Right lobe of liver (tissue), 6 donors: ENCODE results near the gene CAMK4. TPM values are rescaled to one million over a fixed set of nuclear protein-coding genes. Genes with fewer than 3 reads are reported as not detected.

Experiments used
- ATAC-seq, 4 donors: fragments of 200-7000 bp; cut with Tn5 transposase; one replicate each; pipeline ENCODE4 v1.9.1; 2020; ENCODE audit warnings: mild to moderate bottlenecking in 4 of 4, moderate library complexity in 4 of 4
- DNase-seq, 3 donors: peaks; one replicate each; pipeline ENCODE4 v3.0.0-alpha.2; 2020
- H3K27ac ChIP-seq, 3 donors: fragments of 200-600 bp; one replicate each; pipeline ENCODE4 v1.8.0; 2022
- H3K27me3 ChIP-seq, 2 donors: fragments of 200-600 bp; one replicate each; pipeline ENCODE4 v1.8.0; 2022
- H3K36me3 ChIP-seq, 4 donors: fragments of 200-600 bp; sonication (generic) in 1 of 4; one replicate each; pipeline versions ENCODE4 v1.5.1 to v1.8.0; 2017 to 2022; ENCODE audit warnings: control low read depth in 1 of 4
- H3K4me1 ChIP-seq, 4 donors: fragments of 200-600 bp; sonication (generic) in 1 of 4; one replicate each; pipeline versions ENCODE4 v1.5.1 to v1.8.0; 2017 to 2022; ENCODE audit warnings: control low read depth in 1 of 4
- H3K4me3 ChIP-seq, 3 donors: fragments of 200-600 bp; one replicate each; pipeline ENCODE4 v1.8.0; 2022
- H3K9me3 ChIP-seq, 4 donors: fragments of 200-600 bp; sonication (generic) in 1 of 4; one replicate each; pipeline versions ENCODE4 v1.5.1 to v1.8.0; 2017 to 2022; ENCODE audit warnings: control low read depth in 1 of 4
- POLR2A ChIP-seq: fragments of 450-650 bp; IDR thresholded peaks from one replicate; pipeline ENCODE4 v1.6.1; 2017; ENCODE audit warnings: antibody characterized with exemption, mild to moderate bottlenecking
- WGBS: methylation state at CpG from one replicate; pipeline ENCODE4 v1.1.6; 2018; ENCODE audit warnings: low coverage, low lambda C conversion rate; ENCODE audit not compliant: insufficient coverage; ENCODE audit errors: missing lambda C conversion rate; 5-methylcytosine and 5-hydroxymethylcytosine counted together
- intact Hi-C, 2 donors: fragments of 100-400 bp; cut with DNase I; formaldehyde crosslinking; loops; one replicate each; pipeline versions ENCODE4 v1.11.2 to v1.14.1; 2022
- total RNA-seq, 6 experiments: library from RNA; depleted of rRNA in 2 of 6; stranded (reverse); fragments of >200 nt in 2 of 6; fragmentation: NEBNext Ultra II Directional in 3 of 6; extraction: Animal tissue kit (Norgen Biotek cat#: 25700) in 3 of 6; gene quantifications; one replicate each; pipeline versions ENCODE4 v1.1.0 to v1.2.4, GENCODE V29; 2016 to 2023
- TF ChIP-seq, protein P1 (sequence below), 4 donors: fragments of 200-600 bp in 3 of 4; fragments of 450-650 bp in 1 of 4; IDR thresholded peaks; one replicate each; pipeline versions ENCODE4 v1.5.1 to v1.8.0; 2016 to 2022; ENCODE audit warnings: antibody characterized with exemption in 4 of 4, mild to moderate bottlenecking in 2 of 4
- donor health status: DM: no; HTN: yes; CAD: no.
- donor health status: DM: no; HTN: no; CAD: no.
- donor health status: DM: no; HTN: no; CAD: no.
- donor health status: DM: no; HTN: yes; CAD: no.
- donor health status: DM: no; HTN: yes; CAD: no.

The CAMK4 gene
- total RNA-seq, 6 experiments from 2014 or later: 0.81 to 4.3 (median 1.3) TPM

DNA sequence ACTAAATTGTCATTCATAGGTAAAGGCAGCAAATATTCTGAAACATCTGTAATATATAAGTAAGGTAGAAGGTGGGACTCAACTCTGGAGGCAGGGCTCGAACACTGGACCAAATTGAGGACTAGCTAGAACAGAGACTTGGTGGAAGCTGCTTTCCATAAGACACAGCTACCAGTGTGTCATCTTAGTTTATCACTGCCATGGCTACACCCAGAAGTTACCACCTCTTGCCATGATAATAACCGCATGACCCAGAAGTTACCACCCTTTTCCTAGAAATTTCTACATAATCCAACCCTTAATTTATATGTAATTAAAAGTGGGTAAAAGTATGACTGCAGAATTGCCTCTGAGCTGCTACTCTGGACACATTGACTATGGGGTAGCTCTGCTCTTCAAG lies 188.4 kb downstream of the CAMK4 start:
- WGBS: 90% methylated on average over 2 of the region's 2 CpGs
- TF ChIP-seq POLR2A: no peak
- TF ChIP-seq, protein P1, sequence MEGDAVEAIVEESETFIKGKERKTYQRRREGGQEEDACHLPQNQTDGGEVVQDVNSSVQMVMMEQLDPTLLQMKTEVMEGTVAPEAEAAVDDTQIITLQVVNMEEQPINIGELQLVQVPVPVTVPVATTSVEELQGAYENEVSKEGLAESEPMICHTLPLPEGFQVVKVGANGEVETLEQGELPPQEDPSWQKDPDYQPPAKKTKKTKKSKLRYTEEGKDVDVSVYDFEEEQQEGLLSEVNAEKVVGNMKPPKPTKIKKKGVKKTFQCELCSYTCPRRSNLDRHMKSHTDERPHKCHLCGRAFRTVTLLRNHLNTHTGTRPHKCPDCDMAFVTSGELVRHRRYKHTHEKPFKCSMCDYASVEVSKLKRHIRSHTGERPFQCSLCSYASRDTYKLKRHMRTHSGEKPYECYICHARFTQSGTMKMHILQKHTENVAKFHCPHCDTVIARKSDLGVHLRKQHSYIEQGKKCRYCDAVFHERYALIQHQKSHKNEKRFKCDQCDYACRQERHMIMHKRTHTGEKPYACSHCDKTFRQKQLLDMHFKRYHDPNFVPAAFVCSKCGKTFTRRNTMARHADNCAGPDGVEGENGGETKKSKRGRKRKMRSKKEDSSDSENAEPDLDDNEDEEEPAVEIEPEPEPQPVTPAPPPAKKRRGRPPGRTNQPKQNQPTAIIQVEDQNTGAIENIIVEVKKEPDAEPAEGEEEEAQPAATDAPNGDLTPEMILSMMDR (IDR thresholded peaks at IDR 0.05): no peak
- H3K36me3 ChIP-seq: no peaks in the 10 kb centered on the region

DNA sequence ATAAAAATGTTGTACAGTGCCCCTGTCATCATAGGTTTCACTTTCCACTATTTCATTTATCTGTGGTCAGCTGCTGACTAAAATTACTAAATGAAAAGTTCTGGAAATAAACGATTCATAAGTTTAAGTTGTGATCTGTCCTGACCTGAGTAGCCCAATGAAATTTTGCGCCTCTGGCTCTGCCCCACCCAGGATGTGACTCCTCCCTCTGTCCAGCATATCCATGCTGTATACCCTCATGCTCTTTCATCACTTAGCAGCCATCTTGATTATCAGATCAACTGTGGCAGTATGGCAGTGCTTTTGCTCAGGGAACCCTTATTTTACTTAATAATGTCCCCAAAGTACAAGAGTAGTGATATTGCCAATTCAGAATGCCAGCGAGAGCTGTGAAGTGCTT lies 190.9 kb downstream of the CAMK4 start:
- 77% methylated on average over 3 of the region's 3 CpGs for WGBS
- H3K36me3 ChIP-seq: no peaks in the 10 kb centered on the region
- ATAC-seq: no peak

More for the DNA sequence above, 188.4 kb downstream of the CAMK4 start:
- no peaks in the 10 kb centered on the region for H3K27me3 ChIP-seq
- H3K4me1 ChIP-seq: no peaks in the 10 kb centered on the region
- H3K9me3 ChIP-seq: no peaks in the 10 kb centered on the region
- DNase-seq (no peak), ATAC-seq (no peak)
- H3K4me3 ChIP-seq: no peak overlapping the region
- no peak overlapping the region for H3K27ac ChIP-seq
- intact Hi-C loops: no loop called here

DNA sequence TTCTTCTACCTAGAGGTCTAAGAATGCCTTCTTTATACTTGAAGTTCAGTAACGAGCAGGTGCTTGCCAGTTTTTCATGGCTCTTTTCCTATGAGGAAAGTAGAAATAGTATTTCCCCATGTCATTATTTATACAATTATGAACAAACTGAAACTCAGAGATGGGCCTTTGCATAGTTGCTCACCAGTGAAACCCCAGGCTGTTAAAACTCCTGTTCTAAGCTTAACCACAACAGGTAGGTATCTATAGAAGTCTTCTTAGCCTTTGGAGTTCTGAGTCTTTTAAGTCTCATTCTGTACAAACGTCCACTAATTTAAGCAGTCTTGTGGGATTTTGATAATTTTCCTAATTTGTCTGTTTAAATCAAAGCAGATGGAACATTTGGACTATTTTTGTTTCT lies 198.1 kb downstream of the CAMK4 start:
- WGBS: 36% methylated on average over 2 of the region's 2 CpGs

More for the DNA sequence above, 190.9 kb downstream of the CAMK4 start:
- DNase-seq: no peak
- Histone ChIP-seq H3K4me1 (no peaks in the 10 kb centered on the region), H3K27me3 (no peaks in the 10 kb centered on the region), H3K4me3 (no peak overlapping the region), H3K9me3 (no peaks in the 10 kb centered on the region), H3K27ac (no peak overlapping the region)
- intact Hi-C loops: no loop called here
- TF ChIP-seq, protein P1 (IDR thresholded peaks at IDR 0.05): no peak
- no peak for TF ChIP-seq POLR2A

GRCh38 chr5:111422747-111423720 lies 198.8 kb downstream of the CAMK4 start:
- no peak for TF ChIP-seq POLR2A
- TF ChIP-seq, protein P1 (IDR thresholded peaks at IDR 0.05): no peak
- Histone ChIP-seq H3K4me1 (no peaks in the 10 kb centered on the region), H3K9me3 (no peaks in the 10 kb centered on the region), H3K27me3 (no peaks in the 10 kb centered on the region), H3K4me3 (no peak overlapping the region), H3K27ac (no peak overlapping the region), H3K36me3 (no peaks in the 10 kb centered on the region)
- intact Hi-C loops: no loop called here
- no peak for DNase-seq
- no peak for ATAC-seq
- 77% methylated on average over 4 of the region's 4 CpGs for WGBS

More for the DNA sequence above, 198.1 kb downstream of the CAMK4 start:
- intact Hi-C loops: no loop called here
- H3K27me3 ChIP-seq: no peaks in the 10 kb centered on the region
- H3K9me3 ChIP-seq: no peaks in the 10 kb centered on the region
- no peaks in the 10 kb centered on the region for H3K4me1 ChIP-seq
- H3K27ac ChIP-seq: no peak overlapping the region
- TF ChIP-seq POLR2A: no peak
- TF ChIP-seq, protein P1 (IDR thresholded peaks at IDR 0.05): no peak
- DNase-seq: no peak
- no peak overlapping the region for H3K4me3 ChIP-seq
- ATAC-seq: no peak
- H3K36me3 ChIP-seq: no peaks in the 10 kb centered on the region
